LNCaP clone FGC (cell line): ENCODE data around the gene SAMD11.
A peak's percentile ranks its signal among the peaks of the same experiment; 100 is the strongest.
"Not testable (repeated sequence)": the region's sequence is repeated elsewhere in the genome, so short reads cannot be mapped to it uniquely, and the experiment has no call there.

ENCODE experiments used
- DNase-seq: peaks from one replicate; pipeline ENCODE4 v3.0.0-alpha.2; 2011; ENCODE audit warnings: low read depth
- H3K4me3 ChIP-seq: 2 replicates; pipeline ENCODE4 v1.5.1; 2011; ENCODE audit warnings: mild to moderate bottlenecking, low read depth, low read length, control low read depth
- CTCF ChIP-seq: IDR thresholded peaks from 2 replicates; pipeline ENCODE4 v1.5.1; 2012; ENCODE audit warnings: mild to moderate bottlenecking; ENCODE audit not compliant: control insufficient read depth, insufficient read depth; ENCODE audit errors: extremely low read depth

The SAMD11 gene

GRCh38 chr1:923131-923990, at the start of gene SAMD11:
Gene SAMD11 (plus strand): TSS chr1:923923. CDS start chr1:924432, 509 bp downstream.
- DNase-seq = no peak
- no peak for TF ChIP-seq CTCF
- H3K4me3 ChIP-seq = peak within 1 kb of the TSS; percentile 53

- not testable (repeated sequence) for H3K4me3 ChIP-seq
Observed at GRCh38 chr1:876428-877208, 47.1 kb upstream of the SAMD11 start.

GRCh38 chr1:877209-877986, 46.3 kb upstream of the SAMD11 start:
- not testable (repeated sequence) for H3K4me3 ChIP-seq, DNase-seq

More at GRCh38 chr1:876428-877208, 47.1 kb upstream of the SAMD11 start:
- not testable (repeated sequence) for DNase-seq

- not testable (repeated sequence) for H3K4me3 ChIP-seq, DNase-seq
Observed at GRCh38 chr1:880511-880910, 43.2 kb upstream of the SAMD11 start.

GRCh38 chr1:880915-881314, 42.8 kb upstream of the SAMD11 start:
- not testable (repeated sequence) for H3K4me3 ChIP-seq, DNase-seq

- no peak overlapping the region for H3K4me3 ChIP-seq
- TF ChIP-seq CTCF = no peak
- no peak for DNase-seq
Observed at GRCh38 chr1:886311-886710, 37.4 kb upstream of the SAMD11 start.

GRCh38 chr1:886760-887159, 37.0 kb upstream of the SAMD11 start:
- DNase-seq = no peak
- no peak overlapping the region for H3K4me3 ChIP-seq
- no peak for TF ChIP-seq CTCF

GRCh38 chr1:888297-888696, 35.4 kb upstream of the SAMD11 start:
- no peak for DNase-seq
- TF ChIP-seq CTCF = no peak
- no peak overlapping the region for H3K4me3 ChIP-seq

- not testable (repeated sequence) for H3K4me3 ChIP-seq, DNase-seq
Observed at GRCh38 chr1:889774-890173, 33.9 kb upstream of the SAMD11 start.

- not testable (repeated sequence) for H3K4me3 ChIP-seq, DNase-seq
Observed at GRCh38 chr1:890234-890633, 33.5 kb upstream of the SAMD11 start.
